OCI-LY1 (cell line): ENCODE measurements around the gene CD6.

Experiments
- H2AFZ ChIP-seq: fragments of 200-600 bp; sonication (generic), shearing (Covaris generic); 2 replicates; pipeline ENCODE4 v1.6.0; 2014; ENCODE audit warnings: antibody characterized with exemption, mild to moderate bottlenecking, low read length
- H3F3A ChIP-seq: fragments of 200-600 bp; sonication (generic), shearing (Covaris generic); 2 replicates; pipeline ENCODE4 v1.6.0; 2014; ENCODE audit warnings: mild to moderate bottlenecking, antibody characterized with exemption, low read length, moderate library complexity; ENCODE audit not compliant: insufficient read depth
- H3K27ac ChIP-seq: fragments of 200-600 bp; sonication (generic); 2 replicates; pipeline ENCODE4 v1.5.1; 2014; ENCODE audit warnings: low read length, mixed run types, mild to moderate bottlenecking, low read depth; ENCODE audit not compliant: poor library complexity, severe bottlenecking
- H3K27me3 ChIP-seq: fragments of 200-600 bp; sonication (generic); 2 replicates; pipeline ENCODE4 v1.6.0; 2014; ENCODE audit warnings: antibody characterized with exemption, mild to moderate bottlenecking, low read length, moderate library complexity; ENCODE audit not compliant: insufficient read depth
- H3K36me3 ChIP-seq: fragments of 200-600 bp; sonication (generic); 2 replicates; pipeline ENCODE4 v1.6.1; 2014; ENCODE audit warnings: mild to moderate bottlenecking, antibody characterized with exemption, low read length, moderate library complexity, mixed read lengths; ENCODE audit not compliant: insufficient read depth
- H3K4me1 ChIP-seq: fragments of 200-600 bp; sonication (generic); 2 replicates; pipeline ENCODE4 v1.5.1; 2014; ENCODE audit warnings: mild to moderate bottlenecking, low read length, moderate library complexity; ENCODE audit not compliant: insufficient read depth, severe bottlenecking
- H3K4me2 ChIP-seq: fragments of 200-600 bp; sonication (generic), shearing (Covaris generic); 2 replicates; pipeline ENCODE4 v1.6.1; 2014; ENCODE audit warnings: low read length
- H3K4me3 ChIP-seq: fragments of 200-600 bp; sonication (generic); 2 replicates; pipeline ENCODE4 v1.5.1; 2014; ENCODE audit warnings: low read length, low read depth, mild to moderate bottlenecking, mixed read lengths; ENCODE audit not compliant: poor library complexity, severe bottlenecking
- H3K79me2 ChIP-seq: fragments of 200-600 bp; shearing (Covaris generic); 2 replicates; pipeline ENCODE4 v1.6.1; 2016; ENCODE audit warnings: mixed run types, low read length, mixed read lengths; ENCODE audit not compliant: insufficient read depth
- H3K9ac ChIP-seq: fragments of 200-600 bp; sonication (generic), shearing (Covaris generic); 2 replicates; pipeline ENCODE4 v1.6.1; 2014; ENCODE audit warnings: mild to moderate bottlenecking, low read length, mixed read lengths
- H3K9me2 ChIP-seq: fragments of 200-600 bp; sonication (generic), shearing (Covaris generic); 2 replicates; pipeline ENCODE4 v1.6.1; 2014; ENCODE audit warnings: low read depth, mild to moderate bottlenecking, low read length, mixed read lengths
- H3K9me3 ChIP-seq: fragments of 200-600 bp; shearing (Covaris generic); 2 replicates; pipeline ENCODE4 v1.6.1; 2014; ENCODE audit warnings: low read length, mixed read lengths
- H4K20me1 ChIP-seq: fragments of 200-600 bp; sonication (generic), shearing (Covaris generic); 2 replicates; pipeline ENCODE4 v1.6.0; 2016; ENCODE audit warnings: mild to moderate bottlenecking, low read length; ENCODE audit not compliant: insufficient read depth
- EZH2 ChIP-seq: fragments of 200-600 bp; sonication (generic), shearing (Covaris generic); IDR thresholded peaks from 2 replicates; pipeline ENCODE4 v1.8.0; 2017; ENCODE audit warnings: borderline replicate concordance, mixed run types, mild to moderate bottlenecking, antibody characterized with exemption, low read length, moderate library complexity, mixed read lengths
- TF ChIP-seq, protein P1 (sequence below): fragments of 200-600 bp; sonication (generic), shearing (Covaris generic); IDR thresholded peaks from 2 replicates; pipeline ENCODE4 v1.5.1; 2017; ENCODE audit warnings: mild to moderate bottlenecking, antibody characterized with exemption, low read length, moderate library complexity, mixed read lengths

The CD6 gene

DNA sequence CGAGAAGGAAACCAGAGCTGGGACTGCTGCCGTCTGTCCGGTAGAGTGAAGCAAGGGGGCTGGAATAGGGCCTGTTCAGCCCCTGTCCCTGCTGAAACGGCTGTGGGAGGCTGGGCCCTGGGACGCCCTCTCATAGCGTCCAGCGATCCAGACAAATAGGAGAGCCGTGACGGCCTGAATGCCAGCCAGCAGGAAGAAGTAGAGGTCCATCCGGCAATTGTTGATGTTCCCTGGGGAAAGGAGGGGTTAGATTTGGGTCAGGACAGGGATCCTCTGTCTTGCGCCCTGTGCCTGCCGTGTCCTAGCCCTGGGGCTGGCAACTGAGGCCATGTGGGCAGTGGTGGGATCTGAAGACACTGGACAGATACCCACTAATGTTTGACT is 34.3 kb upstream of the CD6 start:
- Histone ChIP-seq H3K4me2 (no peak overlapping the region), H3K4me3 (no peak overlapping the region), H3F3A (no peaks in the 10 kb centered on the region), H3K27ac (no peak overlapping the region), H3K9me2 (no peaks in the 10 kb centered on the region), H4K20me1 (no peaks in the 10 kb centered on the region), H3K79me2 (no peaks in the 10 kb centered on the region), H3K9ac (no peak overlapping the region), H2AFZ (no peak overlapping the region), H3K27me3 (no peaks in the 10 kb centered on the region), H3K36me3 (no peaks in the 10 kb centered on the region), H3K4me1 (peaks cover 29% of the 10 kb centered on the region), H3K9me3 (no peaks in the 10 kb centered on the region)
- TF ChIP-seq, protein P1, sequence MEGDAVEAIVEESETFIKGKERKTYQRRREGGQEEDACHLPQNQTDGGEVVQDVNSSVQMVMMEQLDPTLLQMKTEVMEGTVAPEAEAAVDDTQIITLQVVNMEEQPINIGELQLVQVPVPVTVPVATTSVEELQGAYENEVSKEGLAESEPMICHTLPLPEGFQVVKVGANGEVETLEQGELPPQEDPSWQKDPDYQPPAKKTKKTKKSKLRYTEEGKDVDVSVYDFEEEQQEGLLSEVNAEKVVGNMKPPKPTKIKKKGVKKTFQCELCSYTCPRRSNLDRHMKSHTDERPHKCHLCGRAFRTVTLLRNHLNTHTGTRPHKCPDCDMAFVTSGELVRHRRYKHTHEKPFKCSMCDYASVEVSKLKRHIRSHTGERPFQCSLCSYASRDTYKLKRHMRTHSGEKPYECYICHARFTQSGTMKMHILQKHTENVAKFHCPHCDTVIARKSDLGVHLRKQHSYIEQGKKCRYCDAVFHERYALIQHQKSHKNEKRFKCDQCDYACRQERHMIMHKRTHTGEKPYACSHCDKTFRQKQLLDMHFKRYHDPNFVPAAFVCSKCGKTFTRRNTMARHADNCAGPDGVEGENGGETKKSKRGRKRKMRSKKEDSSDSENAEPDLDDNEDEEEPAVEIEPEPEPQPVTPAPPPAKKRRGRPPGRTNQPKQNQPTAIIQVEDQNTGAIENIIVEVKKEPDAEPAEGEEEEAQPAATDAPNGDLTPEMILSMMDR: no peak
- no peak for TF ChIP-seq EZH2

DNA sequence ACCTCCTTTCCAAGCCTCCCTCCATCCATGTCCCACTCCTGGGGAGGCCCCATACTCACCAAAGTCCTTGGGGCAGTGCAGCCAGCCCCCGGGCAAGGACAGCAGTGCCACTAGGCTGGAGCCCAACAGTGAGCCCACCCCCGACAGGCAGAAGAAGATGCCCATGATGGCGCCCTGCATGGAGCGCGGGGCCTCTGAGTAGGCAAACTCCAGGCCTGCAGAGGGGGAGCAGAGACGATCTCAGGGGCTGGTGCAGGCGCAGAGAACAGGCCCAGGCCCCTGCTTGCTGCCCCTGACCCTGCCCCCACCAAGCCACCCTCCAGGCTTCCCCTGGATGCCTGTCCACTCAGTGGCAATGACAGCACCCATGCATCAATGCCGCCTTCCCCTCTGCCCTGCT is 33.7 kb upstream of the CD6 start:
- no peaks in the 10 kb centered on the region for H3K27me3 ChIP-seq
- H3K27ac ChIP-seq: no peak overlapping the region
- no peaks in the 10 kb centered on the region for H3K9me3 ChIP-seq
- H3K36me3 ChIP-seq: no peaks in the 10 kb centered on the region
- no peaks in the 10 kb centered on the region for H3K9me2 ChIP-seq
- H3K4me2 ChIP-seq: no peak overlapping the region
- H3K4me1 ChIP-seq: peaks cover 23% of the 10 kb centered on the region
- H3F3A ChIP-seq: no peaks in the 10 kb centered on the region
- no peaks in the 10 kb centered on the region for H4K20me1 ChIP-seq
- TF ChIP-seq, protein P1: no peak
- TF ChIP-seq EZH2: no peak
- H2AFZ ChIP-seq: no peak overlapping the region
- no peak overlapping the region for H3K9ac ChIP-seq
- no peak overlapping the region for H3K4me3 ChIP-seq
- no peaks in the 10 kb centered on the region for H3K79me2 ChIP-seq

DNA sequence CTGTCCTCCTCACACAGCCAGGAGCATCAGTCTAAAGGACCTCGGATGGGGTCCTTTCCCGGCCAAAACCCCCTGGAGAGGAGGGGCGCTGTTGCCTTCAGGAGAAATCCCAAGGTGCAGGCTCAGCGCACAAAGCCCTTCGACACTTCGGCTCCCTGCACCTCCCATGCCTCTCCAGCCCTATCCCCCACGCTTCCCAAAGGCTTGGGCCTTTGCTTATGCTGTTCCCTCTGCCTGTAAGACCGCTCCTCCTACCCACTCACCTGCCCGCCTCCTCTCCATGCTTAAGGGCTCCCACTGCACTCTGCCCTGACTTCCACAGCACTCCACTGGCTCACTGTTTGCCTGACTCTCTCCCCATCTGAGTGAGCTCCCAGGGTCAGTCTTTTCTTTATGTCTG is 33.0 kb upstream of the CD6 start:
- no peak for TF ChIP-seq EZH2
- TF ChIP-seq, protein P1: no peak
- H3F3A ChIP-seq: no peaks in the 10 kb centered on the region
- peaks cover 17% of the 10 kb centered on the region for H3K4me1 ChIP-seq
- no peaks in the 10 kb centered on the region for H4K20me1 ChIP-seq
- no peaks in the 10 kb centered on the region for H3K9me3 ChIP-seq
- H3K9me2 ChIP-seq: no peaks in the 10 kb centered on the region
- no peak overlapping the region for H3K27ac ChIP-seq
- H3K4me2 ChIP-seq: no peak overlapping the region
- H3K27me3 ChIP-seq: peaks cover 6% of the 10 kb centered on the region; the same call in 1 of the 2 replicates
- no peak overlapping the region for H3K9ac ChIP-seq
- no peak overlapping the region for H2AFZ ChIP-seq
- no peak overlapping the region for H3K4me3 ChIP-seq
- H3K36me3 ChIP-seq: no peaks in the 10 kb centered on the region
- H3K79me2 ChIP-seq: no peaks in the 10 kb centered on the region
